ENCODE measurements around the gene SCD5.

The SCD5 gene

GRCh38 chr4:82708982-82709381 is 89.6 kb downstream of the SCD5 start:
- TF ChIP-seq HDGF (IDR thresholded peaks at IDR 0.05; ENCODE audit: borderline replicate concordance) (no peak), FOXK2 (IDR thresholded peaks at IDR 0.05) (no peak), ELF4 (IDR thresholded peaks at IDR 0.05) (no peak), FOXM1 (IDR thresholded peaks at IDR 0.05; ENCODE audit: borderline replicate concordance) (no peak), ZNF384 (IDR thresholded peaks at IDR 0.05) (no peak), TARDBP (IDR thresholded peaks at IDR 0.05) (no peak), SP1 (IDR thresholded peaks at IDR 0.05) (no peak), CTBP1 (IDR thresholded peaks at IDR 0.05; ENCODE audit: borderline replicate concordance) (no peak), FOXA1 (IDR thresholded peaks at IDR 0.05) (no peak), ARNT (IDR thresholded peaks at IDR 0.05) (no peak), L3MBTL2 (conservative IDR thresholded peaks at IDR 0.05) (no peak), BHLHE40 (IDR thresholded peaks at IDR 0.05; ENCODE audit: borderline replicate concordance) (no peak), LEF1 (IDR thresholded peaks at IDR 0.05; ENCODE audit: borderline replicate concordance) (no peak), NFRKB (IDR thresholded peaks at IDR 0.05) (no peak), SUZ12 (IDR thresholded peaks at IDR 0.05) (no peak)
- TF ChIP-seq, protein P1, sequence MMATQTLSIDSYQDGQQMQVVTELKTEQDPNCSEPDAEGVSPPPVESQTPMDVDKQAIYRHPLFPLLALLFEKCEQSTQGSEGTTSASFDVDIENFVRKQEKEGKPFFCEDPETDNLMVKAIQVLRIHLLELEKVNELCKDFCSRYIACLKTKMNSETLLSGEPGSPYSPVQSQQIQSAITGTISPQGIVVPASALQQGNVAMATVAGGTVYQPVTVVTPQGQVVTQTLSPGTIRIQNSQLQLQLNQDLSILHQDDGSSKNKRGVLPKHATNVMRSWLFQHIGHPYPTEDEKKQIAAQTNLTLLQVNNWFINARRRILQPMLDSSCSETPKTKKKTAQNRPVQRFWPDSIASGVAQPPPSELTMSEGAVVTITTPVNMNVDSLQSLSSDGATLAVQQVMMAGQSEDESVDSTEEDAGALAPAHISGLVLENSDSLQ (IDR thresholded peaks at IDR 0.05) = no peak; the same call in 1 of the 2 replicates
- POLR2A ChIA-PET = no interaction called here
- no peak for DNase-seq (ENCODE audit: extremely low spot score)
- CTCF ChIA-PET = interaction anchor here (0.6 kb wide), 1 partner anchor 278 kb away, joined by 3 read pairs; no protein-coding TSS in a partner anchor

- CTCF ChIA-PET = interaction anchor here (1.2 kb wide), 1 partner anchor 32 kb away, joined by 3 read pairs; no protein-coding TSS in a partner anchor
- POLR2A ChIA-PET = no interaction called here
Observed at GRCh38 chr4:82706349-82707000, 92.1 kb downstream of the SCD5 start.

DNA sequence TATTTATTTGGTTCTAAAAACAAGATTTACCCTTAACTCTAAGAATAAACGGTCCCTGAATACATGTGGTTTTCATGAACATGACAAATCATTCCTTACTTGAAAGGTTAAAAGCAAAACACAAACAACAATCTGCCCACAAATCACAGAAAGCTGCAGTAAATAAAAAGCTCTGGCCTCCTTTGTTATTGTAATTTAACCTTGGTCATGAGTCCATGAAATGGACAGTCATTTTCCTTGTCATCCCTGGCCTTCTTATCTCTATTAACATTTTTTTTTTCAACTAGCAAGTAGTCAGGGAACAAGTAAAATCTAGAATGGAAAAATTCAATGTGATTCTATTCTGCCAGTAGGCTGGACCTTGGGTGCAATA is 92.7 kb downstream of the SCD5 start:
- ChIA-PET POLR2A (no interaction called here), CTCF (interaction anchor here (1.2 kb wide), 1 partner anchor 33 kb away, joined by 3 read pairs; no protein-coding TSS in a partner anchor)
- TF ChIP-seq SP1 (IDR thresholded peaks at IDR 0.05) = no peak
- no peak for DNase-seq (ENCODE audit: extremely low spot score)

More at GRCh38 chr4:82706349-82707000, 92.1 kb downstream of the SCD5 start:
- DNase-seq (ENCODE audit: extremely low spot score) = no peak
- TF ChIP-seq ARNT (IDR thresholded peaks at IDR 0.05) (no peak), LEF1 (IDR thresholded peaks at IDR 0.05; ENCODE audit: borderline replicate concordance) (no peak), NFRKB (IDR thresholded peaks at IDR 0.05) (no peak), BHLHE40 (IDR thresholded peaks at IDR 0.05; ENCODE audit: borderline replicate concordance) (no peak)

- no peak for DNase-seq (ENCODE audit: extremely low spot score)
- CTCF ChIA-PET = interaction anchor here (1.2 kb wide), 1 partner anchor 33 kb away, joined by 3 read pairs; no protein-coding TSS in a partner anchor
- TF ChIP-seq L3MBTL2 (conservative IDR thresholded peaks at IDR 0.05) (no peak), ELF4 (IDR thresholded peaks at IDR 0.05) (no peak)
- TF ChIP-seq, protein P1 (IDR thresholded peaks at IDR 0.05) = no peak
- POLR2A ChIA-PET = no interaction called here
Observed at GRCh38 chr4:82705169-82705927, 93.2 kb downstream of the SCD5 start.

DNA sequence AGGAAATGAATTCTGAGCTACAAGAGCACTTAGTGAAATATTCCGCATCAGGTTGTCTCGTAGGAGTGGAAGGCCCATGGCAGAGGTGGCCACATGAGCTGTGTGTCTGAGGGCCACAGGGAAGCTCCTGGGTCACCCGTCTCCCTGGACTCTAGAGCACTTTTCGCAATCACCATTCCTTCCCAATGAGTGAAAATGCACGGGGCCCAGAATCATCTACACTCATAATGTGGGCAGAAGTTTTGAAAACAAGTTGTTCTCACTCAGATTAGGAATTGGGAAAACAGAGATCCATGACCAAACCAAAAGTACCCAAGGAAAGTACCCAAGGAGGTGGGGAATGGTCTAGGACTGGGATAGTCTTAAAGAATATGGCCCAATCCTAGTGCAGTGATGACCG is 94.4 kb downstream of the SCD5 start:
- DNase-seq (ENCODE audit: extremely low spot score) = no peak
- POLR2A ChIA-PET = no interaction called here
- CTCF ChIA-PET = no interaction called here
- TF ChIP-seq NFRKB (IDR thresholded peaks at IDR 0.05) (no peak), LEF1 (IDR thresholded peaks at IDR 0.05; ENCODE audit: borderline replicate concordance) (no peak), SP1 (IDR thresholded peaks at IDR 0.05) (no peak), ARNT (IDR thresholded peaks at IDR 0.05) (no peak), L3MBTL2 (conservative IDR thresholded peaks at IDR 0.05) (no peak), HDGF (IDR thresholded peaks at IDR 0.05; ENCODE audit: borderline replicate concordance) (no peak), BHLHE40 (IDR thresholded peaks at IDR 0.05; ENCODE audit: borderline replicate concordance) (no peak), FOXK2 (IDR thresholded peaks at IDR 0.05) (no peak), ZNF384 (IDR thresholded peaks at IDR 0.05) (no peak), FOXM1 (IDR thresholded peaks at IDR 0.05; ENCODE audit: borderline replicate concordance) (no peak), SUZ12 (IDR thresholded peaks at IDR 0.05) (no peak), TARDBP (IDR thresholded peaks at IDR 0.05) (no peak), ELF4 (IDR thresholded peaks at IDR 0.05) (no peak), FOXA1 (IDR thresholded peaks at IDR 0.05) (no peak), CTBP1 (IDR thresholded peaks at IDR 0.05; ENCODE audit: borderline replicate concordance) (no peak)
- TF ChIP-seq, protein P1 (IDR thresholded peaks at IDR 0.05) = no peak

GRCh38 chr4:82698412-82698811 is 100.2 kb downstream of the SCD5 start:
- CTCF ChIA-PET = no interaction called here
- POLR2A ChIA-PET = no interaction called here
- TF ChIP-seq CTBP1 (IDR thresholded peaks at IDR 0.05; ENCODE audit: borderline replicate concordance) (no peak), ARNT (IDR thresholded peaks at IDR 0.05) (no peak), ELF4 (IDR thresholded peaks at IDR 0.05) (no peak), FOXK2 (IDR thresholded peaks at IDR 0.05) (no peak), LEF1 (IDR thresholded peaks at IDR 0.05; ENCODE audit: borderline replicate concordance) (no peak), SUZ12 (IDR thresholded peaks at IDR 0.05) (no peak)
- no peak for DNase-seq (ENCODE audit: extremely low spot score)
